ENCODE measurements around the gene NPAS1.

Gene NPAS1

DNA sequence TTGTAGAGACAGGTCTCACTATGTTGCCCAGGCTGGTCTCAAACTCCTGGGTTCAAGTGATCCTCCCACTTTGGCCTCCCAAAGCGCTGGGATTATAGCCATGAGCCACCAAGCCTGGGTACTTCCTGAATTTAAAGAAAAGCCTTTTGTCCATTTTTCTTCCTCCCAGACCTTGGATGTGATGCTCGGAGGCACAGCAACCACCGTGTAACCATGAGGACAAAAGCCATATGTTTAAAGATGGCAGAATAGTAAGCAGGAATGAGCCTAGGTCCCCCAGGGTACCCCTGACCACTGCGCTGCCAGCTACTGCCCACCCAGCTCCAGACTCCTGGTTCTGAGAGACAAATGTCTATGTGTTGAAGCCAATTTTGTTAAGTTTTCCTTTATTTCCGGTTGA, 62.9 kb downstream of the NPAS1 start:
- DNase-seq (ENCODE audit: low read depth): no peak

DNA sequence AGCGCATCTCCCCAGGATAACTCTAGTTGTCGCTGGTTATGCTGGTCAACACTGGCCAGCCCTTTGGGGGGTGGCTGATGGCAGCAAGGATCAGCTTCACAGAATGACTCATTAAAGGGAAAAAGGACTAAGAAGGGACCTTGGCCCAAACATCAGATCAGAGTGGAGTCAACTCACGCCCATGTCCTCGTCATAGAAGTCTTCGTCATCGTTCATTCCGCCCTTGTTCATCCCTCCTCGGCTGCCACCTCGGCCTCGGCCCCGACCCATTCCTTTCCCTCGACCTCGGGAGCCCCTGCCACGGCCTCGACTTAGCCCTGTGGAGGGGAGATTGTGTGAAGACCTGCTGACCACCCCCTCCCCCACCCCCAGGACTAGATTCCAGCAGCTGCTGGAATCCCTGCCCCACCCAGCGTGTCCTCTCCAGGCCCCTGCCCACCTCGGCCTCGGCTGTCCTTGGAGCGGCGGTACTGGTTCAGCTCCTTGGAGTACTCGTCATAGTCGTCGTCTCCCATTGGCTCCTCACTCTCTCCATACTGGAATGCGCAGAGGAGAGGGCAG, 65.3 kb downstream of the NPAS1 start:
- no peak for DNase-seq (ENCODE audit: low read depth)

DNA sequence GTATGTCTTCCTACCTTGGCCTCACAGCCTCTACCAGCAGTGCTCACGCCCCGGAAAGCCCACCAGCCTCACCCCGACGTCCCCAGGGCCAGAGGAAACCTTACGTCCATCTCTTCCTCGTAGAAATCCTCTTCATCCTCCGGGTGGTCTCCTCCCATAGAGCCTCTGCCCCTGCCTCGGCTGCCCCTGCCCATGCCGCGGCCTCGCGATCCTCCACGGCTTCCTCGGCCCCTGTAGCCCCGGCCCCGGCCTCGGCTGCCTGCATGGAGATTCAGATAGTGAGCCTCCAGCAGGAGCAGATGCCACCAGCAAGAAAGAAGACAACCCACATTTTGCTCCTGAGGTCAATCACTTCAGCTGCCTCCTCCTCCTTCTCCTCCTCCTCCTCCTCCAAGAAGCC, 66.6 kb downstream of the NPAS1 start:
- DNase-seq (ENCODE audit: low read depth): no peak

DNA sequence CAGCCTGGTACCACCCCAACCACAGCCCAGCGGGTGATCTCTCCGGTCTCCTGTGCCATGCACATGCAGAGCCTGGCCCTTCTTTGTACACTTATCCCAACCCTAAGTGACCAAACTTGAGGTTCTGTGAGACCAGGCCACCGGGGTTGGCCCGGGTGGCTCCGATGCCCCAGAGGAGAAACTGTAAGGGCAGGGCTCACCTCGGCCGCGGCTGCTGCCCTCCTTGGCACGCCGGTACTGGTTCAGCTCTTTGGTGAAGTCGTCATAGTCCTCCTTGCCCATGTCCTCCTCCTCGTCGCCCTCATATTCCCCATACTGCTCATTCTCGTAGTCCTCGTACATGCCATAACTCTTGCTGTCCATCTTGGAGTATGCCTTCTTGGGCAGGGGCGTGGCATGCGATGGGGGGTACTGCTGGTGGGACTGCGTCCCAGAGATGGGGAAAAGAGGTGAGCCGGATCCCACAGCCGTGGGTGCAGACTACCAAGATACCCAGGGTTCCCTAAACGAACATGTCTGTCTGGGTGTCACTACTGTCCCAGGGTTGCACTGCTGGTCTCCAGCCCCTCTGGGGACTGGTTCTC, 70.2 kb downstream of the NPAS1 start:
- DNase-seq (ENCODE audit: low read depth): no peak

DNA sequence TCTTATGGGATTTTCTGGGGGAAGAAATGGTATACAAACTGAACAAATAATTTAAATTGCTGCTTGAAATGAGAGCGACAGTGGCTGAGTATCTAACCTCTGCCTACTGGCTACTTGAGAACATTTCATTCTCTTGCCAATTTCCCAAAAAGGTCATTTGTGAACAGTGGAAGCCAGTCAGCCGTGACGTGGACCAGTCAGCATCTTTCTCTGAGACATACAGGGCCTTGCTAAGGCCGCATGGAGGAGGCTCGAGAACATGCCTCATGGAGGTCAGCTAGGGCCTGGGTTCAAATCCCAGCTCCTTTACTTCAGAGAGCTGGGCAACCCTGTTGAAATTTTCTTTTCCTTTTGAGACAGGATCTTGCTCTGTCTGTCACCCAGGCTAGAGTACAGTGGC, 73.6 kb downstream of the NPAS1 start:
- peak; percentile 30 for DNase-seq (ENCODE audit: low read depth)

DNA sequence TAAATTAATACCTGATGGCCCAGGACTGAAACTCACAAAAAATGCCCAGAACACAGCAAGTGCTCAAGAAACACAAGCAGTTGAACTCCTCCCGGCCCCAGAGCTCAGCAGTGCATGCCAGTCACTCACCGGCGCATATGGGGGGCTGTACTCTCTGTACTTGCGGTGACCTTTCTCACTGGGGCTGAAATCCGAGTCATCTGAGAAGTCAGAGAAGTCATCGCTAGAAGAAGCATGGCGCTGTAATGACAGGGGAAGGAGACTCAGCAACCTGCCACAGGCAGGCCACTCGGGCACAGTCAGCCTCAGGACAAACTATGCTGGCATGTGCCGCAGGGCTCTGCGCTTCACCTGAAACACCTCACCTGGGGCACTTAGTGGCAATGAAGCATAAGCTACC, 74.2 kb downstream of the NPAS1 start:
- DNase-seq (ENCODE audit: low read depth): no peak

DNA sequence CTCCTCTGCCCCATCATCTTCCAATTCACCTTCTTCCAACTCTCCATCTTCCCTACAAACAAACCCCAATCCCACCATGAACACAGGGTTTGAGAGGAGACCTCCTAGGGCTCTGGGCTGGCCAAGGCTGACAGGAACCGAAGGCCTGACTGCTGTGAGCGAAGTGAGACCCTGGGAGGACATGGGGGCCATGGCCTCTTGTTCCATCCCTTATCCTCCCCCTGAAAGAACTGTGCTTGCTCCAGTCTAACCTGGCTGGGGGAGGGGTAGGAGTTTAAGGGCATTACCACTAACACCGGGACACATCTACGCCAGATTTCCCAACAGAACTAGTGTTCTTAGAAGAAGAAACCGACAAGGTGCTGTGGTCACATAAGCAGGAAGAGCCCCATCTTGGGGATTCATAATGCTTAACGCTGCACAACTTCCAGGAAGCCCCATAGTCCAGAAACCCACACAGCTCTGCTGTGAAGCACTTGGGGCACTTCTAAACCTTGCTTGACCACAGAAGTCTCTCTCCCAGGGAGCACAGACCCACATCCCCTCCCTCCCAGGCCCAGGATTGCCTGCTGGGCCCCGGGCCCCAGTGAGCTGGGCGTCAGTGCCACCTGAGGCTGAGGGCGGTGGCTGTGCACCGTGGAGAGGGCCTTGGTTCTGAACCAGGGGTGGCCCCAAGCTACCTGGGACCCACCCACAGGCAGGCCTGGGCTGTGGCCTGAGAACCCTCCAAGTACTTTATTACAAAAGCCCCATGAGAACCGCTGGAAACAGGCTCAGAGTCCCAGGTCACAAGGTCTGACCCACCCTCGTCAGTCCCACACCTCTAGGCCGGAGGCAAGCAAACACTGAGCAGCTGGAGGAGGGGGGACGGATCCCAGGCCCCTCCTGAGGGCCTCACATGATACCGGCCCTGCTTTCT, 75.2 kb downstream of the NPAS1 start:
- DNase-seq (ENCODE audit: low read depth): peak; percentile 63

Measured in amniotic epithelial cell (primary cell).